Raji (cell line): ENCODE results near the gene SPIN1.

Source experiments
- POLR2A ChIP-seq: IDR thresholded peaks from 2 replicates; pipeline ENCODE4 v1.6.1; 2011; ENCODE audit warnings: low read depth, low read length, control low read depth; ENCODE audit not compliant: insufficient read depth

Gene SPIN1

GRCh38 chr9:88387552-88388202, 567 bp upstream of the SPIN1 start:
- TF ChIP-seq POLR2A = no peak

- no peak for TF ChIP-seq POLR2A
Observed at GRCh38 chr9:88388886-88389605, 802 bp downstream of the SPIN1 start.

- TF ChIP-seq POLR2A = no peak
Observed at GRCh38 chr9:88390371-88390990, 2.2 kb downstream of the SPIN1 start.

- TF ChIP-seq POLR2A = no peak
Observed at GRCh38 chr9:88391236-88391635, 3.0 kb downstream of the SPIN1 start.

GRCh38 chr9:88391921-88392320, 3.7 kb downstream of the SPIN1 start:
- TF ChIP-seq POLR2A = no peak

- no peak for TF ChIP-seq POLR2A
Observed at GRCh38 chr9:88392549-88392948, 4.3 kb downstream of the SPIN1 start.

GRCh38 chr9:88396836-88397577, 8.8 kb downstream of the SPIN1 start:
- TF ChIP-seq POLR2A = no peak

GRCh38 chr9:88398016-88398415, 9.8 kb downstream of the SPIN1 start:
- no peak for TF ChIP-seq POLR2A

GRCh38 chr9:88399966-88400365, 11.7 kb downstream of the SPIN1 start:
- TF ChIP-seq POLR2A = no peak

- no peak for TF ChIP-seq POLR2A
Observed at GRCh38 chr9:88403340-88403739, 15.1 kb downstream of the SPIN1 start.

GRCh38 chr9:88406051-88406450, 17.8 kb downstream of the SPIN1 start:
- TF ChIP-seq POLR2A = no peak

- TF ChIP-seq POLR2A = no peak
Observed at GRCh38 chr9:88411471-88411870, 23.2 kb downstream of the SPIN1 start.

- TF ChIP-seq POLR2A = no peak
Observed at GRCh38 chr9:88414298-88414697, 26.1 kb downstream of the SPIN1 start.

- TF ChIP-seq POLR2A = no peak
Observed at GRCh38 chr9:88418025-88418424, 29.8 kb downstream of the SPIN1 start.

- TF ChIP-seq POLR2A = no peak
Observed at GRCh38 chr9:88418715-88419540, 30.7 kb downstream of the SPIN1 start.
